ENCODE data around the gene PRR33. TPM values are rescaled to one million over a fixed set of nuclear protein-coding genes. Genes with fewer than 3 reads are reported as not detected.

PRR33 gene
- total RNA-seq, 2 donors from 2014 or later = 0.17 TPM; not detected in 1

DNA sequence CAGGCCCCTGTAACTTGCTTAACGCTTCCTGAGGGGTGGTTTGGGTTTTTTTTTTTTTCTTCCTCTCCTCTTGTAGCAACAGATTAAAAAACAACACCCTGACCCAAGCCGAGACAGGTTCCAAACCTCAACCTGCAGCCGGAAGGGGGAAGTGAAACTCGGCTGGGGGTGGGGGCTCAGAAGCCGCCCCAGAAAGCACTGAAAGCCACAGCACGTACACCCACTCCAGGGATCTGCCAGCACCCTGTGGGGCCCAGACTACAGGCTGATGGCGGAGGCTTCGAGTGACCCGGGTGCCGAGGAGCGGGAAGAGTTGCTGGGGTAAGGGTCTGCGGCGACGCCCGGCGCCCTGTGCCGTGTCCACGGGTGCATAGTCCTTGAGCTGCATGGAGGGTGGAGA lies 38.8 kb downstream of the PRR33 start, which contains the start of gene LSP1:
Gene LSP1 (plus strand): TSS at position 208 of the 400 bp plus-strand sequence. CDS start 61 bp downstream, at position 269.
- Histone ChIP-seq H3K9me3 (no peaks in the 10 kb centered on the region), H3K4me3 (no peak within 1 kb of the TSS), H3K27ac (no peak within 1 kb of the TSS), H3K27me3 (replicated peaks; ENCODE audit: insufficient read depth) (no peaks in the 10 kb centered on the region), H3K4me1 (replicated peaks) (no peaks in the 10 kb centered on the region), H3K36me3 (no peaks in the 10 kb centered on the region)
- 81% methylated on average over 18 of the region's 18 CpGs for WGBS
- no peak for DNase-seq (ENCODE audit: low spot score)
- intact Hi-C loops (cut with DNase I) = no loop called here
- TF ChIP-seq POLR2AphosphoS5 (IDR thresholded peaks at IDR 0.05) = no peak
- no peak for TF ChIP-seq POLR2A (IDR thresholded peaks at IDR 0.05)
- TF ChIP-seq CTCF (IDR thresholded peaks at IDR 0.05) = no peak

DNA sequence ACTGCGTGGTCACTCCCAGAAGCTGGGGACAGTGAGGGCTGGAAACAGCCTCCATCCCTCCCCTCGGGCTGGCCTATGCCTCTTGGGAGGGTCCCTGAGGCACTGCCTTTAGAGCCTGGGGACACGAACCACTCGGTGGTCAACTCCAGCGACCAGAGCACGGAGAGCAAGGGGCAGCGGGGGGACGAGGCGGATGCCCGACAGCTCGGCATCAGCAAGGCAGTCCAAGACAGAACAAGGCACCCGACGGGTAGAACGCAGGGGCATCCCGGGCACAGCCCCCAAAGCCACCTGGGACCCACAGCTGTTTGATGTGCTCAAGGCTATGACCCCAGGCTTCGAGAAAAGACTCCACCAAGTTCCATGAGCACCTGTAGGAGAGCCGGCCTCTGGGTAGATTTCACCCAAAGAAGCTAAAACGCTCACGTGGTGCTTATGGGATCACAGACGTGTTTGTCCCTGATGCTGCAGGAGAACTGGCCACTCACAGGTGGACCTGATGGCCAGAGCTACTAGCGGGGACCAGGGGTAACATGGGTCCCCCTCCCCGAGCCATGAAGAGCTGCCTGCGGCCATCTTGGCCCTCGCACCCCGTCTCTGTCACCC lies 39.3 kb downstream of the PRR33 start:
- TF ChIP-seq POLR2AphosphoS5 (IDR thresholded peaks at IDR 0.05) (no peak), CTCF (IDR thresholded peaks at IDR 0.05) (no peak), POLR2A (IDR thresholded peaks at IDR 0.05) (no peak)
- H3K27ac ChIP-seq = no peak overlapping the region
- intact Hi-C loops (cut with DNase I) = no loop called here

DNA sequence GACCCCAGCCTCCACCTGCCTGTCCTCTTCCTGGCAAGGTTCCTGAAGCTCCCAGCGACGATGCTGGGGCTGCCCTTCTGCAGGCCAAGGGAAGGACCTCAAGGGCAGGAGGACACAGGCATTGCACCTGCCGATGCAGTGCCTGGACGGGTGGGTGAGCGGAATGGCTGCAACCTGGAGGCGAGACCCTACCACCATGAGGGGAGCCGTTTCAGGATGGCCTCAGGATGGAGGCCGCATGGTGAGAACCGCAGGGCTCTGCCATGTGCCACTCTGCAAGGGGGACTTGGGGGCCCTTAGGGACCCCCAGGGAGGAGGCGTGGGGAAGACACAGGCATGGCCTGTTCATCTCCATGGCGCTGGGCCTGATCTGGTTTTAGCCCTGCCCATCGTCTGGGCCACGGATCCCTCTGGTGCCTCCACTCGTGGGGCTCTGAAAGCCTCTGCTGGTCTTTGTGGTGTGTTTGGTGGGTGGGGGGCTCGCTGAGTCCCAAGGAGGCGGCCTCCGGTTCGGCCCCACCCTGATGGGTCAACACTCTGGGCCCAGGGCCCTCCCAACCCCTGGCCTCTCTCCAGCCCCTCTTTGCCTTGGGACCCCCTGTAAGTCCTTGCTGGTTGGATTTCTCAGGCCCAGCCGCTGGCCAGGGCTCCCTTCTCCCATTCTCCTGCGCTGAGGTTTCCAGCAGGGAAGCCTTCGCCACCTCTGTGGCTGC lies 40.1 kb downstream of the PRR33 start:
- Histone ChIP-seq H3K27ac (no peak overlapping the region), H3K27me3 (replicated peaks; ENCODE audit: insufficient read depth) (no peaks in the 10 kb centered on the region), H3K4me3 (no peak overlapping the region), H3K4me1 (replicated peaks) (no peaks in the 10 kb centered on the region), H3K9me3 (no peaks in the 10 kb centered on the region), H3K36me3 (no peaks in the 10 kb centered on the region)
- WGBS = 92% methylated on average over 21 of the region's 21 CpGs
- intact Hi-C loops (cut with DNase I) = no loop called here
- DNase-seq (ENCODE audit: low spot score) = no peak
- no peak for TF ChIP-seq CTCF (IDR thresholded peaks at IDR 0.05)
- no peak for TF ChIP-seq POLR2AphosphoS5 (IDR thresholded peaks at IDR 0.05)
- no peak for TF ChIP-seq POLR2A (IDR thresholded peaks at IDR 0.05)

More for the DNA sequence above, 39.3 kb downstream of the PRR33 start:
- WGBS = 90% methylated on average over 25 of the region's 25 CpGs
- no peak for DNase-seq (ENCODE audit: low spot score)
- H3K27me3 ChIP-seq (replicated peaks; ENCODE audit: insufficient read depth) = no peaks in the 10 kb centered on the region
- no peaks in the 10 kb centered on the region for H3K36me3 ChIP-seq
- H3K9me3 ChIP-seq = no peaks in the 10 kb centered on the region
- H3K4me1 ChIP-seq (replicated peaks) = no peaks in the 10 kb centered on the region
- no peak overlapping the region for H3K4me3 ChIP-seq

GRCh38 chr11:1848640-1849430 lies 42.9 kb downstream of the PRR33 start:
- H3K27ac ChIP-seq = no peak overlapping the region

DNA sequence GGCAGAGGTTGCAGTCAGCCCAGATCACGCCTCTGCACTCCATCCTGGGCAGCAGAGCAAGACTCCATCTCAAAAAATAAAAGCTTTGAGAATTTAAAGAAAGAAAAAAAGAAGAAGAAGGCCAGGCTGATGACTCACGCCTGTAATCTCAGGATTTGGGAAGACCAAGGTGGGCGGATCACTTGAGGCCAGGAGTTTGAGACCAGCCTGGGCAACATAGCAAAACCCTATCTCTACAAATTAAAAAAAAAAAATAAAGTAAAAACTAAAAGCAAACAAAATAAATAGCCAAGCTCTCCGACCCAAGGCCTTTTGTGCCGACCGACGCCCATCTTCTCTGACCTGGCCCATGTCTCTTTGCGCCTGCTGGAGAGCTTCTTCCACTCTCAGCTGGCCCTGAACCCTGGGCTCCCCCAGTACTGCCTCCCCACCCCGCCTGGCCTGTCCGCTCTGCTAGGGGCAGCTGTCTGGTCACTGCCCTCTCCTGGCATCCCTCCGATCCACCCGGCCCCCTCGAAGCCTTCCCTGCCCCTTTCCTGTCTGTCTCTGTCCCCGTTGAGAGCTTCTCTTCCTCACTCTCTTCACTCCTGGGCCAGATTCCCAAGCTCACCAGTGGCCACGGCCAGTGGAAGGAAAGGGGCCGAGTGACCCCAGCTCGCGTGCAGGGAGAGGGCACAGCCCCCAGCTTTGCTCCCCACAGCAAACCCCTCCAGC lies 43.6 kb downstream of the PRR33 start:
- Histone ChIP-seq H3K27me3 (replicated peaks; ENCODE audit: insufficient read depth) (no peaks in the 10 kb centered on the region), H3K9me3 (no peaks in the 10 kb centered on the region), H3K4me3 (no peak overlapping the region), H3K27ac (no peak overlapping the region), H3K4me1 (replicated peaks) (no peaks in the 10 kb centered on the region), H3K36me3 (no peaks in the 10 kb centered on the region)
- intact Hi-C loops (cut with DNase I) = no loop called here
- WGBS = 89% methylated on average over 18 of the region's 18 CpGs
- TF ChIP-seq POLR2A (IDR thresholded peaks at IDR 0.05) (no peak), CTCF (IDR thresholded peaks at IDR 0.05) (no peak), POLR2AphosphoS5 (IDR thresholded peaks at IDR 0.05) (no peak)
- no peak for DNase-seq (ENCODE audit: low spot score)

More at GRCh38 chr11:1848640-1849430, 42.9 kb downstream of the PRR33 start:
- H3K9me3 ChIP-seq = no peaks in the 10 kb centered on the region
- no peak overlapping the region for H3K4me3 ChIP-seq
- no peaks in the 10 kb centered on the region for H3K4me1 ChIP-seq (replicated peaks)
- DNase-seq (ENCODE audit: low spot score) = no peak
- TF ChIP-seq POLR2AphosphoS5 (IDR thresholded peaks at IDR 0.05) = no peak
- TF ChIP-seq POLR2A (IDR thresholded peaks at IDR 0.05) = no peak
- no peaks in the 10 kb centered on the region for H3K36me3 ChIP-seq
- H3K27me3 ChIP-seq (replicated peaks; ENCODE audit: insufficient read depth) = no peaks in the 10 kb centered on the region
- intact Hi-C loops (cut with DNase I) = no loop called here
- 79% methylated on average over 19 of the region's 19 CpGs for WGBS

All from prostate gland (tissue), 2 donors.